HFFc6 (cell line): Measurements from ENCODE around the gene MRPL19. TPM values are rescaled to one million over a fixed set of nuclear protein-coding genes. Genes with fewer than 3 reads are reported as not detected.

Experiments used
- DNase-seq: peaks from one replicate; pipeline ENCODE4 v3.0.0-alpha.2; 2018
- H3K27ac Mint-ChIP-seq: 2 replicates; pipeline ENCODE4 v1.8.0; 2020; ENCODE audit warnings: mild to moderate bottlenecking, mixed read lengths
- H3K27me3 Mint-ChIP-seq: 2 replicates; pipeline ENCODE4 v1.8.0; 2021; ENCODE audit warnings: mild to moderate bottlenecking, moderate library complexity, mixed read lengths; ENCODE audit not compliant: insufficient read depth
- H3K36me3 Mint-ChIP-seq: 2 replicates; pipeline ENCODE4 v1.8.0; 2021; ENCODE audit warnings: low read depth, mixed read lengths
- H3K4me1 Mint-ChIP-seq: 2 replicates; pipeline ENCODE4 v1.8.0; 2020; ENCODE audit warnings: low read depth, mixed read lengths
- H3K4me3 Mint-ChIP-seq: 2 replicates; pipeline ENCODE4 v1.8.0; 2020; ENCODE audit warnings: mild to moderate bottlenecking, moderate library complexity, mixed read lengths
- H3K9me3 Mint-ChIP-seq: 2 replicates; pipeline ENCODE4 v1.8.0; 2020; ENCODE audit warnings: mild to moderate bottlenecking, mixed read lengths
- total RNA-seq, 6 experiments: library from RNA; stranded (reverse); fragmentation: NEBNext Ultra II Directional; extraction: Animal tissue kit (Norgen Biotek cat#: 25700); gene quantifications; 2 replicates in 1 of 6; 3 replicates in 5 of 6; pipeline ENCODE4 v1.2.3, GENCODE V29; 2021
- TF ChIP-seq, protein P1 (sequence below): fragments of 200-600 bp; sonication (generic); IDR thresholded peaks from 2 replicates; pipeline ENCODE4 v1.5.0; 2021; ENCODE audit warnings: antibody characterized with exemption, mild to moderate bottlenecking

MRPL19 gene
- total RNA-seq, 6 experiments from 2014 or later = 61.0 to 66.1 (median 63.1) TPM

DNA sequence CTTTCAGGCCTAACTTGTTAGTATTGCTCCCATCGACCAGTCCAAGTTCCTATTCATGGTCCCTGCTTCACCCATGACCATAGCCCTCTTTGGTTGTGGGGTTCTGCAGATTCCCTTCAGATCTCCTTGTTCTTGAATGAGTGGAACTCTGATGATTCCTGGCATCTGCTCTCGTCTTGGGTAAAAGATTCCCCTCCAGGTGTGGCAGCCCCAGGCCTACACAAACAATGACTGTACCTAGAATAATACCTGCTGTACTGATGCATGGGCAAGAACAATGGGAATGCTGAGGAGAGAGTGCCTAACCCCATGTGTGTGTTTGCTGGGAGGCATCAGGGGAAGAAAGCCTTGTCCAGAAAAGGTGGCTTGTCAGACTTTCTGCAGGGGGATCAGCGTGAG lies 39.2 kb upstream of the MRPL19 start:
- no peaks in the 10 kb centered on the region for H3K36me3 Mint-ChIP-seq
- peak overlapping the region; percentile 80 for H3K4me3 Mint-ChIP-seq
- TF ChIP-seq, protein P1, sequence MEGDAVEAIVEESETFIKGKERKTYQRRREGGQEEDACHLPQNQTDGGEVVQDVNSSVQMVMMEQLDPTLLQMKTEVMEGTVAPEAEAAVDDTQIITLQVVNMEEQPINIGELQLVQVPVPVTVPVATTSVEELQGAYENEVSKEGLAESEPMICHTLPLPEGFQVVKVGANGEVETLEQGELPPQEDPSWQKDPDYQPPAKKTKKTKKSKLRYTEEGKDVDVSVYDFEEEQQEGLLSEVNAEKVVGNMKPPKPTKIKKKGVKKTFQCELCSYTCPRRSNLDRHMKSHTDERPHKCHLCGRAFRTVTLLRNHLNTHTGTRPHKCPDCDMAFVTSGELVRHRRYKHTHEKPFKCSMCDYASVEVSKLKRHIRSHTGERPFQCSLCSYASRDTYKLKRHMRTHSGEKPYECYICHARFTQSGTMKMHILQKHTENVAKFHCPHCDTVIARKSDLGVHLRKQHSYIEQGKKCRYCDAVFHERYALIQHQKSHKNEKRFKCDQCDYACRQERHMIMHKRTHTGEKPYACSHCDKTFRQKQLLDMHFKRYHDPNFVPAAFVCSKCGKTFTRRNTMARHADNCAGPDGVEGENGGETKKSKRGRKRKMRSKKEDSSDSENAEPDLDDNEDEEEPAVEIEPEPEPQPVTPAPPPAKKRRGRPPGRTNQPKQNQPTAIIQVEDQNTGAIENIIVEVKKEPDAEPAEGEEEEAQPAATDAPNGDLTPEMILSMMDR = no peak
- peak overlapping the region; percentile 96 for H3K27ac Mint-ChIP-seq
- no peak for DNase-seq
- H3K27me3 Mint-ChIP-seq = peaks cover 6% of the 10 kb centered on the region
- no peaks in the 10 kb centered on the region for H3K9me3 Mint-ChIP-seq
- H3K4me1 Mint-ChIP-seq = peaks cover 76% of the 10 kb centered on the region

DNA sequence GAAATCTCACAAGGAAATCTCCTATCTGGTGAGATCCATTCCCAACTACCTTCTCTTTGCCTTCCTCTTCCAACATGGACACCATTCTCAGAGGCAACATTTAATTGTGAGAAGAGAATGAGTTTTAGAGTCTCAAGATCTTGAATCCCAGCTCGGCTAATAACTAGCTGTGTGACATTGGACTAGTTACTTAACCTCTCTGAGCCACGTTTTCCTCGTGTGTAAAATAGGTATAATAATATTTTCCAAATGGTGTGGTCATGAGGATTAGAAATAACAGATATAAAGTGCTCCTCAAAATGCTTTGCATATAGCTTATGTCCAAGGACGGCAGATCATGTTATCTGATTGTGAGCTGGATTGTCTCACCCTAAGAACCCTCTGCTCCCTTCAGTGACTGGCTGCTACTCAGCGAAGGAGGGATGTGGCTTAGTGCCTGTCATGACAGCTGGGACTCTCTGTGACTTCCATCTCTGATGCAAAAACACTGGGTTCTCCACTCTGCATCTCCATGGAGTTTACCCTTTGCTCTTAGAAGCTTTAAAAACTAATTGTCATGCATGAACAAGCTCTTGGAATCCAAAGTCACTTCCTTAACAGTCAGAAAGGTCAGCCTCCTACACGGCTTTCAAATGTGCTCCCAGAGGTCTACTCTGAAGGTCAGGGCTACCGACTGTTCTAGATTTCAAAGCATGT lies 38.4 kb upstream of the MRPL19 start:
- Mint-ChIP-seq H3K4me3 (peak overlapping the region; percentile 64), H3K27me3 (peaks cover 6% of the 10 kb centered on the region), H3K4me1 (peaks cover 70% of the 10 kb centered on the region), H3K9me3 (no peaks in the 10 kb centered on the region), H3K36me3 (no peaks in the 10 kb centered on the region), H3K27ac (peak overlapping the region; percentile 96)
- DNase-seq = no peak
- TF ChIP-seq, protein P1 = no peak

DNA sequence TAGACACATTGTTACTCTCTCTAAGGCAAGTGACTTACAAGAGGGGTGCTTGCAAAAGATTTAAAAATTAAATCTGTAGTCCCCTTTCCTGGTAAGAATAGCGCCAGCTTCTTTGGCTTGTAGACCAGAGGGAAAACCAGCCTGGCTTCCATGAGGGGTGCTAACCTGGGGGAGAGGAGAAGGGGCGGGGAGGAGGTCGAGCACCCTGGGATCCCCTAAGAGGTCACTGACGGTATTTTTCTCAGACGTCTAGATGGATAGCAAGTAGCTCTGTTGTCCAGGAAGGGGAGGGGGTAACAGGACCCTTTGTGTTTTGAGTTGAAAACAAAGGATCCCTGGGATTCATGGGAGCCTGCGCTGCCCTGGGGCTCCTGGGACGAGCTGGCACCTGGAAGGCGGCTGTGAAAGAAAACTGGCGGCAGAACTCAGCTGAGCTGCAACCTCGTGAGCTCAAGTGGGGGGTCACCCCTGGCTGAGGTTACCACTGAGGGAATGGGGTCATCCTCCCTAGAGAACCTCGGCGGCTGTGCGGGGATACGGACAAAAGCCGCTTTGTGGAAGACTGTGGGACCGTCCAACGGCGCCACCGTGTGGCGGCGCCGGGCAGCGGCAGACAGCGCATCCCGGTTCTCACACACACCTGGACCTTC lies 37.8 kb upstream of the MRPL19 start:
- peaks cover 63% of the 10 kb centered on the region for H3K4me1 Mint-ChIP-seq
- H3K27ac Mint-ChIP-seq = peak overlapping the region; percentile 96
- TF ChIP-seq, protein P1 = peak; percentile 99
- H3K27me3 Mint-ChIP-seq = peaks cover 11% of the 10 kb centered on the region
- H3K4me3 Mint-ChIP-seq = peak overlapping the region; percentile 64
- no peaks in the 10 kb centered on the region for H3K9me3 Mint-ChIP-seq
- DNase-seq = peak; percentile 25
- no peaks in the 10 kb centered on the region for H3K36me3 Mint-ChIP-seq

DNA sequence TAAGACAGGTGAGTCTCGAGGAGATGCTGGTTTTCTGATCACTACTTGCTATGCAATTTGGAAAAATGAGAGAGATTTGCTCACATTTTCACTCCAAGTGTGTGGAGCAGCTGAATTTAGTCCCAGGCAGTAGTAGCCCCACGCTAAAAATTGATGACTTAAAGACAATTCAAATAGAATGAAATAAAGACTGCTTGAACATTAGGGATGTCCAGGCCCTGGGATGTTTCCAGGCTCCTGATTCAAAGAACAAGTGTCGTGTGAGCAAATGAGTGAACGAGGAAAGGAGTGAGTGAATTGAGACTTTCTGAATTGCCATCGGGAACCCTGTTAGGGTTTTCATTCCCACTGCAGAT lies 37.3 kb upstream of the MRPL19 start:
- no peak overlapping the region for H3K27ac Mint-ChIP-seq
- no peaks in the 10 kb centered on the region for H3K36me3 Mint-ChIP-seq
- H3K27me3 Mint-ChIP-seq = peaks cover 11% of the 10 kb centered on the region
- H3K9me3 Mint-ChIP-seq = no peaks in the 10 kb centered on the region
- no peak overlapping the region for H3K4me3 Mint-ChIP-seq
- TF ChIP-seq, protein P1 = peak; percentile 69
- peaks cover 58% of the 10 kb centered on the region for H3K4me1 Mint-ChIP-seq
- no peak for DNase-seq

DNA sequence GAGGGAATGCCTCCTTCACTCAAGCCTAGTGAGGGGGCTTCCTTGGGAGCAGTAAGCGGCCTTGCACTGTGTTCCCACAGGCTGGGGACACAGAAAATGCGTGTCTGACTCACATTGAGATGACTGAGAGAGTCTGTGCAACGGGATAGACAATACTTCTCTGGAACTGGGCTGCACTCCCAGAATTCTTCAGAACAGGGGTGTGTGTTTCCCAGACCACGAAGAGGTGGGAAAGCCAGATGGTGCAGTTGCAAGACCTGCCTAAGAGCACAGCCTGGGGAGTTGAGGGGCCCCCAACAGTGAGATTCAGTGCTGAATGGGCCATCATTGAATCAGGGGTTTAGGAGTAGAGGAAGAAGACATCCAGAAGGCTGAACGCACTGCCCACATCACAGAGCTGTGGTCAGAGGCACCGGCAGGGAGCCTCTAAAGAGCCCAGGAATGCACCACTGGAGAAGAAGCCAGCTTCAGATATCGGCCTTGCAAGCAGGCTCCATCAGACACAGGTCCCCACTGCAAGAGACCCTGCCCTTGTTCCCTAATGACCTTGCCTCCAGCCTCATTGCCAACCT lies 36.6 kb upstream of the MRPL19 start:
- TF ChIP-seq, protein P1 = no peak
- H3K4me1 Mint-ChIP-seq = peaks cover 51% of the 10 kb centered on the region
- peak; percentile 34 for DNase-seq
- no peak overlapping the region for H3K27ac Mint-ChIP-seq
- peaks cover 11% of the 10 kb centered on the region for H3K27me3 Mint-ChIP-seq
- no peaks in the 10 kb centered on the region for H3K9me3 Mint-ChIP-seq
- no peak overlapping the region for H3K4me3 Mint-ChIP-seq
- no peaks in the 10 kb centered on the region for H3K36me3 Mint-ChIP-seq
